Hematopoietic multipotent progenitor cell treated with erythropoietin and hydrocortisone succinate and interleukin-3 and kit ligand, for 15 days (in vitro differentiated cells): ENCODE data around the gene RBP7.

ENCODE experiments used
- DNase-seq: peaks from one replicate; pipeline ENCODE4 v3.0.0-alpha.2; 2015; ENCODE audit warnings: low spot score

RBP7 gene

GRCh38 chr1:10031461-10031860, 34.4 kb downstream of the RBP7 start:
- DNase-seq = no peak

- peak; percentile 99 for DNase-seq
Measured at GRCh38 chr1:10032590-10033358, 35.7 kb downstream of the RBP7 start, which contains the start of gene UBE4B. TSS of gene UBE4B (plus strand) at chr1:10032958. CDS start at chr1:10033671, 713 bp downstream.

- DNase-seq = peak; percentile 59
Measured at GRCh38 chr1:10033359-10033845, 36.4 kb downstream of the RBP7 start.

GRCh38 chr1:10042746-10043145, 45.7 kb downstream of the RBP7 start:
- DNase-seq = no peak

GRCh38 chr1:10045480-10046355, 48.7 kb downstream of the RBP7 start:
- DNase-seq = peak; percentile 75

- DNase-seq = peak; percentile 30
Measured at GRCh38 chr1:10046356-10047085, 49.5 kb downstream of the RBP7 start.

- no peak for DNase-seq
Measured at GRCh38 chr1:10048601-10049000, 51.6 kb downstream of the RBP7 start.

GRCh38 chr1:10050611-10051010, 53.6 kb downstream of the RBP7 start:
- no peak for DNase-seq

GRCh38 chr1:10051656-10052055, 54.6 kb downstream of the RBP7 start:
- DNase-seq = no peak

- no peak for DNase-seq
Measured at GRCh38 chr1:10052347-10052746, 55.3 kb downstream of the RBP7 start.

- DNase-seq = no peak
Measured at GRCh38 chr1:10054465-10054864, 57.4 kb downstream of the RBP7 start.

GRCh38 chr1:10056599-10056987, 59.6 kb downstream of the RBP7 start:
- DNase-seq = no peak

GRCh38 chr1:10057343-10057742, 60.3 kb downstream of the RBP7 start:
- no peak for DNase-seq

- no peak for DNase-seq
Measured at GRCh38 chr1:10057796-10058195, 60.8 kb downstream of the RBP7 start.

- DNase-seq = no peak
Measured at GRCh38 chr1:10059342-10059718, 62.3 kb downstream of the RBP7 start.

- no peak for DNase-seq
Measured at GRCh38 chr1:10060311-10061100, 63.5 kb downstream of the RBP7 start.

GRCh38 chr1:10061276-10061675, 64.2 kb downstream of the RBP7 start:
- no peak for DNase-seq

- DNase-seq = no peak
Measured at GRCh38 chr1:10063878-10064277, 66.8 kb downstream of the RBP7 start.

- DNase-seq = no peak
Measured at GRCh38 chr1:10064416-10065343, 67.7 kb downstream of the RBP7 start.

GRCh38 chr1:10065344-10065685, 68.3 kb downstream of the RBP7 start:
- no peak for DNase-seq
